Measurements from ENCODE around the gene NRIP1.

DNA sequence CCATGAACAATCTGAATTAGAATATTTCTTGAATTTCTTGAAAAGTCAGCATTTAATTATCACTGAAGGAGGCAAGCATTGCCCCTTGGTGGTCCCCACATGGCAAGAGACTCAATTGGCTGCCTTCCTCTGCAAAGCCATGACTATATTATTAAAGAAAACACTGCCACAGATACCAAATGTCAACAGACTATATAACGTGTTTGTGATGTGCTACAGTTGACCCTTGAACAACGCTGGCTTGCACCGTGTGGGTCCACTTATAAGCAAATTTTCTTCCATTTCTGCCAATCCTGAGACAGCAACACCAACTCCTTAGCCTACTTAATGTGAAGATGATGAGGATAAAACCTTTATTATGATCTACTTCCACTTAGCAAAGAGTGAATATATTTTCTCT is 66.5 kb downstream of the NRIP1 start:
- no peak for TF ChIP-seq CHD1 (IDR thresholded peaks at IDR 0.05; ENCODE audit: low read depth, low read length)
- TF ChIP-seq, protein P1, sequence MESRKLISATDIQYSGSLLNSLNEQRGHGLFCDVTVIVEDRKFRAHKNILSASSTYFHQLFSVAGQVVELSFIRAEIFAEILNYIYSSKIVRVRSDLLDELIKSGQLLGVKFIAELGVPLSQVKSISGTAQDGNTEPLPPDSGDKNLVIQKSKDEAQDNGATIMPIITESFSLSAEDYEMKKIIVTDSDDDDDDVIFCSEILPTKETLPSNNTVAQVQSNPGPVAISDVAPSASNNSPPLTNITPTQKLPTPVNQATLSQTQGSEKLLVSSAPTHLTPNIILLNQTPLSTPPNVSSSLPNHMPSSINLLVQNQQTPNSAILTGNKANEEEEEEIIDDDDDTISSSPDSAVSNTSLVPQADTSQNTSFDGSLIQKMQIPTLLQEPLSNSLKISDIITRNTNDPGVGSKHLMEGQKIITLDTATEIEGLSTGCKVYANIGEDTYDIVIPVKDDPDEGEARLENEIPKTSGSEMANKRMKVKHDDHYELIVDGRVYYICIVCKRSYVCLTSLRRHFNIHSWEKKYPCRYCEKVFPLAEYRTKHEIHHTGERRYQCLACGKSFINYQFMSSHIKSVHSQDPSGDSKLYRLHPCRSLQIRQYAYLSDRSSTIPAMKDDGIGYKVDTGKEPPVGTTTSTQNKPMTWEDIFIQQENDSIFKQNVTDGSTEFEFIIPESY (IDR thresholded peaks at IDR 0.05) = no peak
- no peak for TF ChIP-seq SP1 (IDR thresholded peaks at IDR 0.05; ENCODE audit: low read depth, low read length)

Data from GM12878 (cell line).